NB4 (cell line): ENCODE measurements around the gene RFTN1.

Experiments used
- DNase-seq: peaks from one replicate; pipeline ENCODE4 v3.0.0; 2010; ENCODE audit warnings: low read depth
- H3K4me3 ChIP-seq: one replicate; pipeline ENCODE4 v1.5.1; 2011; ENCODE audit warnings: mild to moderate bottlenecking, low read depth, low read length, moderate library complexity
- CTCF ChIP-seq: IDR thresholded peaks from one replicate; pipeline ENCODE4 v1.5.1; 2012; ENCODE audit warnings: low read depth, low read length
- MAX ChIP-seq: IDR thresholded peaks from 2 replicates; pipeline ENCODE4 v1.6.1; 2011; ENCODE audit warnings: low read depth, low read length
- MYC ChIP-seq: IDR thresholded peaks from 2 replicates; pipeline ENCODE4 v1.6.1; 2011; ENCODE audit warnings: low read depth, low read length
- POLR2A ChIP-seq: IDR thresholded peaks from 2 replicates; pipeline ENCODE4 v1.6.1; 2011; ENCODE audit warnings: mild to moderate bottlenecking; ENCODE audit not compliant: insufficient read length; ENCODE audit errors: extremely low read depth

The RFTN1 gene

GRCh38 chr3:16370503-16370871 is 143.0 kb downstream of the RFTN1 start:
- TF ChIP-seq MYC = no peak
- no peak for DNase-seq
- no peak overlapping the region for H3K4me3 ChIP-seq

- DNase-seq = no peak
- no peak overlapping the region for H3K4me3 ChIP-seq
- no peak for TF ChIP-seq POLR2A
These were observed 143.6 kb downstream of the RFTN1 start for GRCh38 chr3:16369885-16370284.

GRCh38 chr3:16369276-16369675 is 144.2 kb downstream of the RFTN1 start:
- no peak overlapping the region for H3K4me3 ChIP-seq
- no peak for DNase-seq
- TF ChIP-seq CTCF (no peak), MAX (no peak)

- DNase-seq = no peak
- TF ChIP-seq MAX (no peak), CTCF (no peak), MYC (no peak), POLR2A (no peak)
- no peak overlapping the region for H3K4me3 ChIP-seq
These were observed 146.9 kb downstream of the RFTN1 start for GRCh38 chr3:16366581-16366980.

GRCh38 chr3:16365491-16366128 is 147.9 kb downstream of the RFTN1 start:
- TF ChIP-seq MAX (no peak), POLR2A (no peak), CTCF (no peak), MYC (no peak)
- H3K4me3 ChIP-seq = no peak overlapping the region
- no peak for DNase-seq

GRCh38 chr3:16364963-16365362 is 148.5 kb downstream of the RFTN1 start:
- no peak for TF ChIP-seq CTCF
- no peak for TF ChIP-seq MAX
- no peak for TF ChIP-seq POLR2A
- no peak for TF ChIP-seq MYC
- no peak for DNase-seq
- H3K4me3 ChIP-seq = no peak overlapping the region

GRCh38 chr3:16364323-16364722 is 149.2 kb downstream of the RFTN1 start:
- DNase-seq = no peak
- no peak for TF ChIP-seq MAX
- no peak for TF ChIP-seq MYC
- no peak for TF ChIP-seq POLR2A
- TF ChIP-seq CTCF = no peak
- H3K4me3 ChIP-seq = no peak overlapping the region
